ENCODE results near the gene OR1A1.
A peak's percentile ranks its signal among the peaks of the same experiment; 100 is the strongest.
"Not testable (repeated sequence)": the region's sequence is repeated elsewhere in the genome, so short reads cannot be mapped to it uniquely, and the experiment has no call there.

DNA sequence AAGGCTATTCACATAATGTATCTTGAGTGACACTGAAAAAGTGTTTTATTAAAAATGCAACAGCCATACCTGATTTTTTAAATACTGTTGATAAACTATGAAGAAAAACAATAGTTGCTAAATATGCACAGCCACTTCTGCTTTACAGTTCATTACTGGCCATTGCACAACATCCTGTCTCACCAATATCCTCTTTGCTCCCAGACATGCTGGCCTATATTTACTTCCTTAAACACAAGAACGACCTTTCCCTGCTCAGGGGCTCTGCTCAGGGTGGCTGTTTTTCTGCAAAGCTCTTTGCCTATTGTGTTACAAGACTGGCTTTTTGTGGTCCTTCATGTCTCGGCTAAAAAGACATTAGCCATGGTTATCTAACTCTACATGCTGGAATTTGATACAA is 31.2 kb downstream of the OR1A1 start:
- TF ChIP-seq, protein P1, sequence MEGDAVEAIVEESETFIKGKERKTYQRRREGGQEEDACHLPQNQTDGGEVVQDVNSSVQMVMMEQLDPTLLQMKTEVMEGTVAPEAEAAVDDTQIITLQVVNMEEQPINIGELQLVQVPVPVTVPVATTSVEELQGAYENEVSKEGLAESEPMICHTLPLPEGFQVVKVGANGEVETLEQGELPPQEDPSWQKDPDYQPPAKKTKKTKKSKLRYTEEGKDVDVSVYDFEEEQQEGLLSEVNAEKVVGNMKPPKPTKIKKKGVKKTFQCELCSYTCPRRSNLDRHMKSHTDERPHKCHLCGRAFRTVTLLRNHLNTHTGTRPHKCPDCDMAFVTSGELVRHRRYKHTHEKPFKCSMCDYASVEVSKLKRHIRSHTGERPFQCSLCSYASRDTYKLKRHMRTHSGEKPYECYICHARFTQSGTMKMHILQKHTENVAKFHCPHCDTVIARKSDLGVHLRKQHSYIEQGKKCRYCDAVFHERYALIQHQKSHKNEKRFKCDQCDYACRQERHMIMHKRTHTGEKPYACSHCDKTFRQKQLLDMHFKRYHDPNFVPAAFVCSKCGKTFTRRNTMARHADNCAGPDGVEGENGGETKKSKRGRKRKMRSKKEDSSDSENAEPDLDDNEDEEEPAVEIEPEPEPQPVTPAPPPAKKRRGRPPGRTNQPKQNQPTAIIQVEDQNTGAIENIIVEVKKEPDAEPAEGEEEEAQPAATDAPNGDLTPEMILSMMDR (IDR thresholded peaks at IDR 0.05; ENCODE audit: insufficient read depth, low read length), result not testable (repeated sequence)
- TF ChIP-seq REST (IDR thresholded peaks at IDR 0.05; ENCODE audit: insufficient replicate concordance, low read depth); POLR2AphosphoS5 (IDR thresholded peaks at IDR 0.05; ENCODE audit: low read depth); GABPA (IDR thresholded peaks at IDR 0.05; ENCODE audit: low read depth): not testable (repeated sequence)
- TF ChIP-seq SPI1 (IDR thresholded peaks at IDR 0.05; ENCODE audit: borderline replicate concordance, low read depth), result peak; percentile 44

Data from HL-60 (cell line).